MM.1S (cell line): ENCODE results near the gene ARHGEF37.

Experiments
- DNase-seq: peaks from one replicate; pipeline ENCODE4 v3.0.0-alpha.2; 2015
- H2AFZ ChIP-seq: fragments of 300-600 bp; sonication (generic); 2 replicates; pipeline ENCODE4 v1.6.0; 2016; ENCODE audit warnings: antibody characterized with exemption, low read length
- H3F3A ChIP-seq: fragments of 300-600 bp; sonication (generic); 2 replicates; pipeline ENCODE4 v1.6.1; 2016; ENCODE audit warnings: mild to moderate bottlenecking, antibody characterized with exemption, low read length, moderate library complexity, mixed read lengths; ENCODE audit not compliant: insufficient read depth
- H3K27ac ChIP-seq: fragments of 300-600 bp; sonication (generic); 2 replicates; pipeline ENCODE4 v1.5.1; 2016; ENCODE audit warnings: mild to moderate bottlenecking, low read length
- H3K27me3 ChIP-seq: fragments of 300-600 bp; sonication (generic); replicated peaks from 2 replicates; pipeline ENCODE4 v1.6.0; 2016; ENCODE audit warnings: low read length; ENCODE audit not compliant: insufficient read depth
- H3K36me3 ChIP-seq: fragments of 300-600 bp; sonication (generic); replicated peaks from 2 replicates; pipeline ENCODE4 v1.6.1; 2016; ENCODE audit warnings: mild to moderate bottlenecking, low read length, mixed read lengths; ENCODE audit not compliant: insufficient read depth
- H3K4me1 ChIP-seq: fragments of 300-600 bp; sonication (generic); 2 replicates; pipeline ENCODE4 v1.6.1; 2016; ENCODE audit warnings: low read length, mixed read lengths
- H3K4me2 ChIP-seq: fragments of 300-600 bp; sonication (generic); 2 replicates; pipeline ENCODE4 v1.6.0; 2016; ENCODE audit warnings: low read depth, low read length
- H3K4me3 ChIP-seq: fragments of 300-600 bp; sonication (generic); 2 replicates; pipeline ENCODE4 v1.5.1; 2016; ENCODE audit warnings: low read length, mixed read lengths
- H3K79me2 ChIP-seq: fragments of 300-600 bp; sonication (generic); 2 replicates; pipeline ENCODE4 v1.6.1; 2016; ENCODE audit warnings: mixed run types, low read length, mixed read lengths
- H3K9ac ChIP-seq: fragments of 300-600 bp; sonication (generic); 2 replicates; pipeline ENCODE4 v1.6.1; 2016; ENCODE audit warnings: low read length, mixed read lengths
- H3K9me2 ChIP-seq: fragments of 300-600 bp; sonication (generic); replicated peaks from 2 replicates; pipeline ENCODE4 v1.6.1; 2016; ENCODE audit warnings: mild to moderate bottlenecking, low read length, mixed read lengths; ENCODE audit not compliant: insufficient read depth
- H3K9me3 ChIP-seq: fragments of 300-600 bp; sonication (generic); replicated peaks from 2 replicates; pipeline ENCODE4 v1.6.1; 2016; ENCODE audit warnings: mild to moderate bottlenecking, low read length, mixed read lengths; ENCODE audit not compliant: insufficient read depth
- H4K20me1 ChIP-seq: fragments of 300-600 bp; sonication (generic); 2 replicates; pipeline ENCODE4 v1.6.1; 2016; ENCODE audit warnings: mild to moderate bottlenecking, low read length, moderate library complexity, mixed read lengths; ENCODE audit not compliant: insufficient read depth
- EZH2 ChIP-seq: fragments of 300-600 bp; sonication (generic); optimal IDR thresholded peaks from 2 replicates; pipeline ENCODE3; 2017; ENCODE audit warnings: low read depth, mild to moderate bottlenecking, antibody characterized with exemption, low read length, mixed read lengths
- EZH2phosphoT487 ChIP-seq: fragments of 300-600 bp; sonication (generic); IDR thresholded peaks from 2 replicates; pipeline ENCODE4 v1.6.1; 2018; ENCODE audit warnings: antibody characterized with exemption, low read length
- TF ChIP-seq, protein P1 (sequence below): fragments of 300-600 bp; sonication (generic); IDR thresholded peaks from 2 replicates; pipeline ENCODE4 v1.5.1; 2016; ENCODE audit warnings: antibody characterized with exemption, low read length, mixed read lengths

The ARHGEF37 gene

DNA sequence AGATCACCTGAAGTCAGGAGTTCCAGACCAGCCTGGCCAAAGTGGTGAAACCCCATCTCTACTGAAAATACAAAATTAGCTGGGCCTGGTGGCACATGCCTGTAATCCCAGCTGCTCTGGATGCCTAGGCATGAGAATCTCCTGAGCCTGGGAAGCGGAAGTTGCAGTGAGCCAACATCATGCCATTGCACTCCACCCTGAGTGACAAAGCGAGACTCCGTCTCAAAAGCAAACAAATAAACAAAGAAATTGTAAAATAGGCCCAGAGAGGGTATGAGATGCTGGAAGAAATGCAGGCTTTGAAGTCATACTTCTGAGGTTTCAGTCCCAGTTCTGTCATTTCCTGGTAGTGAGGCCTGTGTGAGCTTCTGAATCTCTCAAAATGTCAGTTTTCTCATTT is 5.3 kb upstream of the ARHGEF37 start:
- Histone ChIP-seq H3K36me3 (no peaks in the 10 kb centered on the region), H3F3A (peaks cover 3% of the 10 kb centered on the region; the same call in 1 of the 2 replicates), H2AFZ (peak overlapping the region; percentile 6), H3K9ac (0 out of 2 replicates have a peak overlapping the region, but pooled peaks have one; percentile 6), H3K27ac (peak overlapping the region; percentile 51; the same call in 1 of the 2 replicates), H3K9me3 (no peaks in the 10 kb centered on the region), H3K4me3 (no peak overlapping the region), H3K79me2 (no peaks in the 10 kb centered on the region), H4K20me1 (no peaks in the 10 kb centered on the region), H3K9me2 (no peaks in the 10 kb centered on the region), H3K4me1 (peaks cover 24% of the 10 kb centered on the region), H3K27me3 (no peaks in the 10 kb centered on the region), H3K4me2 (no peak overlapping the region; the same call in 1 of the 2 replicates)
- TF ChIP-seq EZH2phosphoT487 (no peak), EZH2 (no peak)
- TF ChIP-seq, protein P1, sequence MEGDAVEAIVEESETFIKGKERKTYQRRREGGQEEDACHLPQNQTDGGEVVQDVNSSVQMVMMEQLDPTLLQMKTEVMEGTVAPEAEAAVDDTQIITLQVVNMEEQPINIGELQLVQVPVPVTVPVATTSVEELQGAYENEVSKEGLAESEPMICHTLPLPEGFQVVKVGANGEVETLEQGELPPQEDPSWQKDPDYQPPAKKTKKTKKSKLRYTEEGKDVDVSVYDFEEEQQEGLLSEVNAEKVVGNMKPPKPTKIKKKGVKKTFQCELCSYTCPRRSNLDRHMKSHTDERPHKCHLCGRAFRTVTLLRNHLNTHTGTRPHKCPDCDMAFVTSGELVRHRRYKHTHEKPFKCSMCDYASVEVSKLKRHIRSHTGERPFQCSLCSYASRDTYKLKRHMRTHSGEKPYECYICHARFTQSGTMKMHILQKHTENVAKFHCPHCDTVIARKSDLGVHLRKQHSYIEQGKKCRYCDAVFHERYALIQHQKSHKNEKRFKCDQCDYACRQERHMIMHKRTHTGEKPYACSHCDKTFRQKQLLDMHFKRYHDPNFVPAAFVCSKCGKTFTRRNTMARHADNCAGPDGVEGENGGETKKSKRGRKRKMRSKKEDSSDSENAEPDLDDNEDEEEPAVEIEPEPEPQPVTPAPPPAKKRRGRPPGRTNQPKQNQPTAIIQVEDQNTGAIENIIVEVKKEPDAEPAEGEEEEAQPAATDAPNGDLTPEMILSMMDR: no peak
- peak; percentile 59 for DNase-seq

DNA sequence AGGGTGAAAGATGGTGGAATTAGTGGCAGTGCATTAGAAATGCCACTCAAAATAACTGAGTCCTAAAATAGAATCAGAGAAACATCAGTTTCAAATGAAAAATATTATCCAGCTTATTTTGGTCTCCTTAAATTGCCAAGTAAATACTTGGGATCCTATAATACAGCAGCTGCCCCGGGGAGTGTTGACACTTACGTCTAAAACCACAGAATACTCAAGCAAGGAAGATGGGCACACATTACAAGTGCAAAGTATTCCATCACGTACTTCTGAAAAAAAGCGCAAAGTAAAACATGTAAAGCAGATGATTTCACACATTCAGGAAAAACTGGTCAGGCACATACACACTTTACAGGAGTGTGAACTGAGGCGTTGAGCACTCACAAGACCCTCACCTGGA is 2.4 kb upstream of the ARHGEF37 start:
- H3K27me3 ChIP-seq: no peaks in the 10 kb centered on the region
- H3K4me1 ChIP-seq: peaks cover 24% of the 10 kb centered on the region
- TF ChIP-seq, protein P1: no peak
- TF ChIP-seq EZH2 (no peak), EZH2phosphoT487 (no peak)
- no peak overlapping the region for H3K4me3 ChIP-seq
- H2AFZ ChIP-seq: no peak overlapping the region
- no peaks in the 10 kb centered on the region for H3K36me3 ChIP-seq
- H3K9me3 ChIP-seq: no peaks in the 10 kb centered on the region
- peaks cover 3% of the 10 kb centered on the region; the same call in 1 of the 2 replicates for H3F3A ChIP-seq
- H3K27ac ChIP-seq: no peak overlapping the region
- no peak for DNase-seq
- H3K4me2 ChIP-seq: no peak overlapping the region
- no peaks in the 10 kb centered on the region for H4K20me1 ChIP-seq
- no peak overlapping the region for H3K9ac ChIP-seq
- no peaks in the 10 kb centered on the region for H3K79me2 ChIP-seq
- H3K9me2 ChIP-seq: no peaks in the 10 kb centered on the region

DNA sequence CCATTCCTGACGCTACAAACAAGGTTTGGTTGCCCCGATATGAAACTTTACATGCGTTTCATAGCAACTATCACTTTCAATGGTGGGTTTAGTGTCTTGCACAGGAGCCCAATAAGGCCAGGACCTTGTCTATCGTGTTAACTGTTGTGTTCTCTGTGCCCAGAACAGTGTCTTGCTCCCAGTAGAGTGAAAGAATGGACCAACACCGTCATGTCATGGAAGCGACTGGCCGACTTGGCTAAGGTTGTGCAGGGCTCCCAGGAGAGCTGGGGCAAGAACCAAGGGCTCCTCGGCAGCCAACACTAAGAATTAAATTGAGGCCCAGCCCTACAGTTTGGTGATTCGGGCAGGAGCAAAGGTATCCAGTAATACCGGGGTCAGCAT is 498 bp upstream of the ARHGEF37 start:
- no peaks in the 10 kb centered on the region for H4K20me1 ChIP-seq
- peak overlapping the region; percentile 59 for H3K4me3 ChIP-seq
- H3K9me3 ChIP-seq: no peaks in the 10 kb centered on the region
- H3K9ac ChIP-seq: peak overlapping the region; percentile 50
- peak overlapping the region; percentile 36; the same call in 1 of the 2 replicates for H3K27ac ChIP-seq
- no peaks in the 10 kb centered on the region for H3K27me3 ChIP-seq
- no peaks in the 10 kb centered on the region for H3K36me3 ChIP-seq
- H3K4me1 ChIP-seq: peaks cover 15% of the 10 kb centered on the region
- peak overlapping the region; percentile 74 for H3K4me2 ChIP-seq
- peaks cover 3% of the 10 kb centered on the region; the same call in 1 of the 2 replicates for H3F3A ChIP-seq
- peak; percentile 58 for DNase-seq
- no peaks in the 10 kb centered on the region for H3K79me2 ChIP-seq
- TF ChIP-seq, protein P1: no peak
- TF ChIP-seq EZH2phosphoT487 (no peak), EZH2 (no peak)
- peak overlapping the region; percentile 76 for H2AFZ ChIP-seq
- H3K9me2 ChIP-seq: no peaks in the 10 kb centered on the region
